ENCODE data around the gene GABRR1.

GRCh38 chr6:89200706-89201215 lies 16.4 kb downstream of the GABRR1 start:
- TF ChIP-seq CTCF (IDR thresholded peaks at IDR 0.05): no peak
- TF ChIP-seq POLR2AphosphoS5 (IDR thresholded peaks at IDR 0.05): no peak
